Heart right ventricle (tissue), 16 donors: ENCODE results near the gene S100A14. TPM values are rescaled to one million over a fixed set of nuclear protein-coding genes. Genes with fewer than 3 reads are reported as not detected.
A peak's percentile ranks its signal among the peaks of the same experiment; 100 is the strongest.

Source experiments
- ATAC-seq, 8 donors: fragments of 200-7000 bp; cut with Tn5 transposase; one replicate each; pipeline ENCODE4 v1.9.1; 2020; ENCODE audit warnings: mild to moderate bottlenecking in 8 of 8, moderate library complexity in 8 of 8, moderate number of reproducible peaks in 1 of 8
- DNase-seq, 2 donors: peaks; one replicate each; pipeline ENCODE4 v3.0.0-alpha.2; 2020
- H3K27ac ChIP-seq, 10 donors: fragments of 200-600 bp; sonication (generic) in 2 of 10; one replicate each; pipeline versions ENCODE4 v1.5.0 to v1.8.0; 2020 to 2022; ENCODE audit warnings: mild to moderate bottlenecking in 3 of 10
- H3K27me3 ChIP-seq, 7 donors: fragments of 200-600 bp; one replicate each; pipeline ENCODE4 v1.8.0; 2021 to 2022; ENCODE audit warnings: mild to moderate bottlenecking in 2 of 7
- H3K36me3 ChIP-seq, 9 donors: fragments of 200-600 bp; sonication (generic) in 1 of 9; one replicate each; pipeline versions ENCODE4 v1.5.0 to v1.8.0; 2020 to 2022; ENCODE audit warnings: mild to moderate bottlenecking in 2 of 9
- H3K4me1 ChIP-seq, 9 donors: fragments of 200-600 bp; sonication (generic) in 1 of 9; one replicate each; pipeline versions ENCODE4 v1.5.0 to v1.8.0; 2020 to 2022; ENCODE audit warnings: mild to moderate bottlenecking in 4 of 9
- H3K4me3 ChIP-seq, 10 donors: fragments of 200-600 bp; sonication (generic) in 2 of 10; one replicate each; pipeline versions ENCODE4 v1.5.0 to v1.8.0; 2020 to 2022; ENCODE audit warnings: mild to moderate bottlenecking in 7 of 10, moderate library complexity in 2 of 10
- H3K9me3 ChIP-seq, 11 donors: fragments of 200-600 bp in 10 of 11; sonication (generic) in 2 of 11; one replicate each; pipeline versions ENCODE4 v1.5.0 to v1.8.0; 2013 to 2022; ENCODE audit warnings: mild to moderate bottlenecking in 2 of 11, control low read depth in 1 of 11, moderate library complexity in 1 of 11
- WGBS, 2 donors: extraction: QIAGEN DNeasy Blood & Tissue Kit; methylation state at CpG; one replicate each; pipeline ENCODE4 v1.1.7; 2013; ENCODE audit warnings: inconsistent platforms in 1 of 2; 5-methylcytosine and 5-hydroxymethylcytosine counted together
- intact Hi-C, 10 donors: fragments of 100-400 bp; cut with DNase I; formaldehyde crosslinking; loops; one replicate each; pipeline versions ENCODE4 v1.11.1 to v1.14.2; 2022
- polyA plus RNA-seq, 2 donors: library from polyadenylated mRNA; stranded (reverse); fragments of 200-250 nt; gene quantifications; one replicate each; pipeline ENCODE4 v1.2.3, GENCODE V29; 2013
- total RNA-seq, 10 donors: library from RNA; stranded (reverse); fragmentation: NEBNext Ultra II Directional in 3 of 10; extraction: Animal tissue kit (Norgen Biotek cat#: 25700) in 3 of 10; gene quantifications; one replicate each; pipeline versions ENCODE4 v1.2.1 to v1.2.4, GENCODE V29; 2021 to 2023
- TF ChIP-seq, protein P1 (sequence below), 9 donors: fragments of 200-600 bp; sonication (generic) in 2 of 9; IDR thresholded peaks; one replicate each; pipeline versions ENCODE4 v1.5.0 to v1.8.0; 2021 to 2022; ENCODE audit warnings: antibody characterized with exemption in 9 of 9, mild to moderate bottlenecking in 5 of 9, moderate library complexity in 1 of 9
- donor health status: Arrhythmogenic right ventricular cardiomyopathy.
- donor health status: ischemic (EF 13 %, LVEDD 7.1; RV severe dilation, severe dysfunction).
- donor health status: healthy with polysubstance abuse.
- donor health status: DM: no; HTN: yes; CAD: no.
- donor health status: DM: no; HTN: no; CAD: no.
- donor health status: ischemic (EF 25% LVEDD 6.9; RV normal size, moderate dysfunction).
- donor health status: ischemic (EF 25% LVEDD 5.7; RV mildly dilated, moderate dysfunction).
- donor health status: healthy.
- donor health status: DM: yes; HTN: yes; CAD: no.
- donor health status: Ischemic cardiomyopathy.
- donor health status: ischemic (EF 35%, LVEDD 5.7; RV mildly dilated, moderate dysfunction).
- donor health status: nonischemic (EF 11% LVEDD 7.7; RV severe dilation, severe dysfunction).
- donor health status: DM: yes; HTN: yes; CAD: no.
- donor health status: PGD.
- donor health status: ischemic (EF 29% LVEDD 5.4; RV normal size, mild dysfunction).
- donor health status: nonischemic (EF 23%, LVEDD 6.1; RV moderate dilation, normal function).

Gene S100A14
- total and polyA plus RNA-seq, 12 donors: 0.80 to 7.3 (median 4.1) TPM

DNA sequence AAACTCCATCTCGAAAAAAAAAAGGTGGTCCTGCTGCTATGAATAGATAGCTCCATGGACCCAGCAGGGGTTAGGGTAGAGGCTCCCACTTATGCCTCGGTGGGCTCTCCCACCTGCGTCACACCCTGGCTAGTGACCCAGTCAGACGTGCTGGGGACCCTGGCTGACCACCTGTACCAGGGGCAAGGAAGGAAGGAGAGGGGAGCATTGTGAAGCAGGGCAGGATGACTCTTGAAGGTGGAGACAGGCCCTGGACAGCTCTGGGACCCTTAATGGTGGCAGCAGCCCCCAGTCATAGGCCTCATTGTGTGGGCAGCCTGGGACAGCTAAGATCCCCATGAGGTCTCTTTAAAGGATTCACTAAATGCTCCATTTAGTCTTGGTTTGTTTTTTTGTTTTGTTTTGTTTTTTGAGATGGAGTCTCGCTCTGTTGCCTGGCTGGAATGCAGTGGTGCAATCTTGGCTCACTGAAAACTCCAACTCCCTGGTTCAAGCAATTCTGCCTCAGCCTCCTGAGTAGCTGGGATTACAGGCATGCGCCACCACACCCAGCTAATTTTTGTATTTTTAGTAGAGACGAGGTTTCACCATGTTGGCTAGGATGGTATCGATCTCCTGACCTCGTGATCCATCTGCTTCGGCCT lies 32.0 kb upstream of the S100A14 start:
- H3K4me1 ChIP-seq: peaks cover 2 to 56% (median 30%) of the 10 kb centered on the region in 9 donors

DNA sequence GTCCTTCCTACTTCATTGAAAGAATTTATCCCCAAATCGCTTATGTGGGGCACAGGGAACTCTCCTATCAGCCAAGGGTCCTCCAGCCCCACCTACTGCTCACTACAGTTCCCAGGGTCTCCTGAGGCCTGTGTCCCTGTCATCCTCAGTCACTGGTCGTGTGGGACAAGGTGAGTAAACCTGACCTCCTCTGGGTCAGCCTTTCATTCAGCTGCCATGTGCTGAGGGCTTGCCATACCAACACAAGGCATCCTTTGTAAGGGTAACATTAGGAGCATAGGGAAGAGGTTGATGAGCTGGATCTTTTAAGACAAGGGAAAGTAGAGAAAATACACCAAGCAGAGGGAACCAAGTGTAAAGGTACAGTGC lies 31.2 kb upstream of the S100A14 start:
- no peaks in the 10 kb centered on the region for H3K9me3 ChIP-seq
- no peak overlapping the region for H3K4me3 ChIP-seq
- TF ChIP-seq, protein P1, sequence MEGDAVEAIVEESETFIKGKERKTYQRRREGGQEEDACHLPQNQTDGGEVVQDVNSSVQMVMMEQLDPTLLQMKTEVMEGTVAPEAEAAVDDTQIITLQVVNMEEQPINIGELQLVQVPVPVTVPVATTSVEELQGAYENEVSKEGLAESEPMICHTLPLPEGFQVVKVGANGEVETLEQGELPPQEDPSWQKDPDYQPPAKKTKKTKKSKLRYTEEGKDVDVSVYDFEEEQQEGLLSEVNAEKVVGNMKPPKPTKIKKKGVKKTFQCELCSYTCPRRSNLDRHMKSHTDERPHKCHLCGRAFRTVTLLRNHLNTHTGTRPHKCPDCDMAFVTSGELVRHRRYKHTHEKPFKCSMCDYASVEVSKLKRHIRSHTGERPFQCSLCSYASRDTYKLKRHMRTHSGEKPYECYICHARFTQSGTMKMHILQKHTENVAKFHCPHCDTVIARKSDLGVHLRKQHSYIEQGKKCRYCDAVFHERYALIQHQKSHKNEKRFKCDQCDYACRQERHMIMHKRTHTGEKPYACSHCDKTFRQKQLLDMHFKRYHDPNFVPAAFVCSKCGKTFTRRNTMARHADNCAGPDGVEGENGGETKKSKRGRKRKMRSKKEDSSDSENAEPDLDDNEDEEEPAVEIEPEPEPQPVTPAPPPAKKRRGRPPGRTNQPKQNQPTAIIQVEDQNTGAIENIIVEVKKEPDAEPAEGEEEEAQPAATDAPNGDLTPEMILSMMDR (IDR thresholded peaks at IDR 0.05): no peak
- intact Hi-C loops: no loop called here
- peak overlapping the region in 3 of 10 donors; percentile 19 to 30 (median 24) for H3K27ac ChIP-seq
- peak in 5 of 8 donors; percentile 10 to 23 (median 12) for ATAC-seq
- 43 to 56% methylated on average over 2 of the region's 2 CpGs for WGBS, 2 donors
- H3K4me1 ChIP-seq: peaks cover 2 to 57% (median 31%) of the 10 kb centered on the region in 9 donors
- H3K27me3 ChIP-seq: no peaks in the 10 kb centered on the region
- H3K36me3 ChIP-seq: peaks cover 0 to 52% (median 30%) of the 10 kb centered on the region in 9 donors
- DNase-seq: no peak

More for the DNA sequence above, 32.0 kb upstream of the S100A14 start:
- Histone ChIP-seq H3K36me3 (peaks cover 0 to 44% (median 23%) of the 10 kb centered on the region in 9 donors), H3K9me3 (no peaks in the 10 kb centered on the region), H3K4me3 (no peak overlapping the region), H3K27ac (peak overlapping the region in 1 of 10 donors; percentile 24), H3K27me3 (no peaks in the 10 kb centered on the region)
- TF ChIP-seq, protein P1 (IDR thresholded peaks at IDR 0.05): no peak
- ATAC-seq: peak in 4 of 8 donors; percentile 7 to 53 (median 12)
- WGBS, 2 donors: 87 to 88% methylated on average over 10 of the region's 10 CpGs
- intact Hi-C loops: no loop called here
- DNase-seq: no peak

- no peaks in the 10 kb centered on the region for H3K27me3 ChIP-seq
- H3K9me3 ChIP-seq: no peaks in the 10 kb centered on the region
- peaks cover 2 to 62% (median 33%) of the 10 kb centered on the region in 9 donors for H3K4me1 ChIP-seq
- no peak overlapping the region for H3K4me3 ChIP-seq
- DNase-seq (no peak), ATAC-seq (peak in 7 of 8 donors; percentile 3 to 30 (median 15))
- peaks cover 0 to 57% (median 35%) of the 10 kb centered on the region in 9 donors for H3K36me3 ChIP-seq
- WGBS, 2 donors: 81 to 85% methylated on average over 5 of the region's 5 CpGs
- peak overlapping the region in 3 of 10 donors; percentile 19 to 30 (median 24) for H3K27ac ChIP-seq
- intact Hi-C loops: no loop called here
- TF ChIP-seq, protein P1 (IDR thresholded peaks at IDR 0.05): no peak
Observed at GRCh38 chr1:153646672-153647345, 30.7 kb upstream of the S100A14 start.

GRCh38 chr1:153643816-153644215 lies 27.7 kb upstream of the S100A14 start:
- no peak for ATAC-seq
- intact Hi-C loops: no loop called here
- Histone ChIP-seq H3K9me3 (no peaks in the 10 kb centered on the region), H3K4me1 (peaks cover 0 to 78% (median 45%) of the 10 kb centered on the region in 9 donors), H3K4me3 (no peak overlapping the region), H3K36me3 (peaks cover 0 to 87% (median 62%) of the 10 kb centered on the region in 9 donors), H3K27ac (peak overlapping the region in 6 of 10 donors; percentile 1 to 66 (median 29)), H3K27me3 (no peaks in the 10 kb centered on the region)
- TF ChIP-seq, protein P1 (IDR thresholded peaks at IDR 0.05): no peak
- DNase-seq: no peak
